ENCODE measurements around the gene GDF7.
A peak's percentile ranks its signal among the peaks of the same experiment; 100 is the strongest.

Gene GDF7

GRCh38 chr2:20646446-20646845 is 20.5 kb upstream of the GDF7 start:
- no peak for DNase-seq

GRCh38 chr2:20647211-20647610 is 19.7 kb upstream of the GDF7 start:
- no peak for DNase-seq

GRCh38 chr2:20647738-20648137 is 19.2 kb upstream of the GDF7 start:
- peak; percentile 76 for DNase-seq

DNA sequence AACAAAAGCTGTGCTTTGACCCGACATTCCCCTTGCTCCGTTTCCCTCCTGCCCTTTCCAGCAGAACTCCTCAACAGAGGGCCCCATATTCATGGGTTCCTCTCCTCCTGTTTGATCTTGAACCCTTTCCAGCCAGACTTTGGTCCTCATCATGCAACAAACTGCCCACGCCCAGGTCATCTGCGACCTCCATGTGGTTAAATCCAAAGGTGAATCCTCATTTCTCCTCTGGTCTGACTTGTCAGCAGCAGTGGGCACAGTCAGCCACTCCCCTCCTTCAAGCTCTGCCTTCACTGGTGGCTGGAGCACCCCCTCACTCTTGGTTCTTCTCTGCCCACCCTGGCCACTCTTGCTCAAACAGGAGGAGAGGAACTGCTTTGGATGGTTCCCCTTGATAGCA is 18.7 kb upstream of the GDF7 start:
- no peak for DNase-seq

DNA sequence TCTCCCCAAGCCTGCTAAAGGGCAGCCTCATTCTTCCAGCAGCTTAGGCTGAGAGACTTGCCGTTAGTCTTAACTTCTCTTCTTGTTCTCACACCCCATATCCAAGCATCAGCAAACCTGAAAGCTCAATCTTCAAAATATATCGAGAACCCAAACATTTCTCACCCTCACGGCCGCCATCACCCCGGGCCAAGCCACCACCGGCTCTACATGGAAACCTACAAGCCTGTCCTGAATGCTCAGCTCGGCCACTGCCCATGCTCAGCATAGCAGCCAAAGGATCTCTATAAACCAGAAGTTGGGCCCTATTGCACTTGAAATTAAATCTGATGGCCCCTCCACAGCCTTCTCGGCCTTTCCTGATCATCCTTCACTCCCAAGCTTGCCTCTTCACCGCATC is 18.1 kb upstream of the GDF7 start:
- DNase-seq: no peak

- DNase-seq: no peak
These were observed 17.4 kb upstream of the GDF7 start for GRCh38 chr2:20649576-20649975.

DNA sequence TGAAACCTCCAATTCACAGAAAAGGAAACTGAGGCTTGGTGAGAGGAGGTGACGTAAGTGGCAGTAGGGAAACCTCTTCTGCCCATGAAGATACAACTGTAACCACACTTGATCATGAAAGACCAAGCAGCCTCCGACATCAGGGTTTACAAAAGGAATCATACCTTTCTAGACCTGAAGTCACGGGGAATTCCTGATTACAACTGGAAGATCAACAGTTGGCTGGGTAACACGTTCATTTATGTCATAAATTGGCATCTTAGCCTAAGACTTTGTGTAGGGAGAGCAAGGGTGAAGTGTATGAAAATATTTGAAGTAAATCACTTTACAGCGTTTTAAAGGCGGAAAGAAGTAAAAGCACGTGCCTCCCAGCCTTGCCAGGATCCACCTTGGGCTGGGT is 17.0 kb upstream of the GDF7 start:
- no peak for DNase-seq

GRCh38 chr2:20650393-20650876 is 16.5 kb upstream of the GDF7 start:
- DNase-seq: peak; percentile 71

- peak; percentile 94 for DNase-seq
These were observed 15.8 kb upstream of the GDF7 start, which contains the start of gene HS1BP3 for GRCh38 chr2:20650877-20651730. Gene HS1BP3 (minus strand): TSS chr2:20651098. CDS start chr2:20651063, 35 bp downstream.

DNA sequence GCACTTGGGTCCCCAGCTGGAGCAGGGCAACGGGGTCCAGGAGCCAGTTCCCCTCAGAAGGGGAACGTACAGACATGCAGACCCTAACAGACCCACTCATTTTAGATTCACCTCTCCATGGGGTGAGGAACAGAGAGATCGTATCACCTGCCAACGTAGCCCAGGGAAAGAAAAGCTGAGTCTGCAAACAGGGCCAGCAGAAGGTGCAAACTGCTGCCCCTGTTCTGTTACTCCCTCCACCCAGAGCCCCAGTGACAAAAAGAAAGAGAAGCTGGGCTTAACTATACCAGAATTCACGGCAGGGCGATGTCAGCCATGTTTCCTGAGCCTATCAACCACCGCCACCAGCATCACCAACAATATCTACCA is 15.2 kb upstream of the GDF7 start:
- DNase-seq: no peak

DNA sequence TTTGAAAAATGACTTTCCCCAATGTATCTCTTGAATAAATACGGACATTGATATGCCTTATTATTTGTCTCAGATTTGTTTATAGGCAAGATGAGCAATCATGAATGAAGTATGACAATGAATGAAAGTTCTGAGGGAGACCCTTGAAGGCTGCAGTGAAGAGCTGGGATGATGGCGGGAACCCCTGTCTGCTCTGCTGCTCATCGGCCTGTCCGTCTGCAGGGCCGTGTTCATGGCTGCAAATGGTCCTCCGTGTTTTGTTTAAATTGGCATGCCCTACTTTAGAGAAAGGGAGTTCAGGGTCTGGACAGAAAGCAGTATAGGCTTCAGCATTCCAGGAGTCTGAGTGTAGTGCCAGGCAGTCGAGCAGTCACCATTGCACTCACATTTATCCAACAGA is 14.8 kb upstream of the GDF7 start:
- DNase-seq: no peak

DNA sequence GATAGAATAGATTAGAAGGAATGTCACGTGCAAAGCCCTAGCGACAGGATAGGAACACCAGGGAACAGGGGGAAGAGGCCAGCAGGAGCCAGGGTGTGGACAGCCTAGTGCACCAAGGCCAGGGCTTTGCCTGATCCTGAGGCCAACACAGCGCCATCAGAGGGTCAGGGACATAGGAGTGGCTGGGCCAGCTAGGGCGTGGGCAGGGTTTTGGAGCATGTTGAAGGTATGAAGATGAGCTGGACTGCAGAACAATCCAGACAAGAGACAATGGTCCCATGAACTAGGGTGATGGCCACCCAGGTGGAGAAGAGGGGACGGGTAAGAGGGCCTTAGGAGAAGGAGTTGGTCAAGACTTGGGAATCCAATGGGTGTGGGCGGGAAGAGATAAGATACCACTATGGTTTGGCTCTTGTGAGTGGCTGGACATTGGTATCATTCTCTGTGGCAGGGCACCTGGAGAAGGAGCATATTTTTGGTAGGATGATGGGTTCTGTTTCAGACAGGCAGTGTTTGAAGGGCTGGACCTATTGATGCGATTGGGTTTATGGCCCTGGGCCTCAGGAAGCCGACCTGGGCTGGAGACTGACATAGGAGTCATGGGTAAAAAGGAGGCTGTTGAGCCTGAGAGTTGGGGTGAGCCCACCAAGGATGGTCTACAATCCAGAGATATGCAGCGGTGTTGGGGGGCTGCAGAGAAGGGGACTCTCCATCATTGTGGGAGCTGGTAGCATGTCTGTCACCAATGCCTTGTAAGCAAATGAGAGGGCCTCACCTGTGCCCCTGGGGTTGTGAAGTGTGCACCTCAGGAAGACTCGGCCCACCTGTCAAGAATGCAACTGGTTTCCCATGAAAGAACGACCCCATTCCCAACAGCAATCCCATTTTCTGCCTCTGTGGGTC is 14.0 kb upstream of the GDF7 start:
- no peak for DNase-seq

- DNase-seq: no peak
These were observed 13.0 kb upstream of the GDF7 start for GRCh38 chr2:20653695-20654534.

- DNase-seq: no peak
These were observed 12.5 kb upstream of the GDF7 start for GRCh38 chr2:20654535-20654813.

- no peak for DNase-seq
These were observed 10.4 kb upstream of the GDF7 start for GRCh38 chr2:20656561-20656960.

GRCh38 chr2:20657522-20658235 is 9.3 kb upstream of the GDF7 start:
- no peak for DNase-seq

GRCh38 chr2:20660506-20661420 is 6.2 kb upstream of the GDF7 start:
- no peak for DNase-seq

DNA sequence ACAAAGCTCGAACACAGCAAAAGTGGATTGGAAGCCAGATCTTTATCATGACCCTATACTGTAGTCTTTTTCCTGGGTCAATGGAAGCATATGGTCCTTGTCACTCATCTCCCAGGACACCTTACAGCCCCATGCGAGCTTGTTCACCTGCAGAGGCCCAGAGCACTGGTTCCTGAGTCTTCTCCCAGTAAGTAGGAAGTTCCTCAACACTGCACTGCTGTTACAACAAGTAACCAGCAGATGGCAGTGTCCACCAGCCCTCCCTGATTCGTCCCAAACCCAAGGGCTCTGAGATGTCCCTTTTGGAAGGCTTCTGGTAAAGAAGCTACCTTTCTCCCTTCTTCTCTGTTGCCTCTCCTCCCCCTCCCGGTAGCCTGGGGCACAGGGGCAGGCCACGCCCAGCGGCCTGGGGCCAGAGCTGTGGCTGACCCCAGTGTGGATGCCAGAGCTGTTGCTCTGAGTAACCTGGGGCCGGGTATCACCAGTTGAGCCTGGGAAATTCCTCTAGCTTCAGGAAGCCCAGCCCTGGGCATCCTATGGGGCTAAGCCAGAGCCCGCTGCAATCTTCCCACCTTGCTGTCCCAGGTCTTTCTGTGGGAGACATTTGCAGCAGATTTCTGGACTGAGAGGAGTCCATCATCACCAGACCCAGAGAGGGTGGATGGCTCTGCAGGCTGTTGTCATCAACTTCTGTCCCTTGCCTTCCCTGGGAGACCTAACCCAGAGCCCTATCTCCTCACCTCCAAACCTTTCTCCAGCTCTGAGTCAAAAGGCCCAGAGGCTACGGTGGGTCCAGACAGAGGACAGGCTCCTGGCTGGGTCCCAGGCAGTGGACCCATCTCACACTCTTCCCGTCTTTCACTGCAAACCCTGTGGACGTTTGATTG is 5.3 kb upstream of the GDF7 start:
- peak; percentile 92 for DNase-seq

DNA sequence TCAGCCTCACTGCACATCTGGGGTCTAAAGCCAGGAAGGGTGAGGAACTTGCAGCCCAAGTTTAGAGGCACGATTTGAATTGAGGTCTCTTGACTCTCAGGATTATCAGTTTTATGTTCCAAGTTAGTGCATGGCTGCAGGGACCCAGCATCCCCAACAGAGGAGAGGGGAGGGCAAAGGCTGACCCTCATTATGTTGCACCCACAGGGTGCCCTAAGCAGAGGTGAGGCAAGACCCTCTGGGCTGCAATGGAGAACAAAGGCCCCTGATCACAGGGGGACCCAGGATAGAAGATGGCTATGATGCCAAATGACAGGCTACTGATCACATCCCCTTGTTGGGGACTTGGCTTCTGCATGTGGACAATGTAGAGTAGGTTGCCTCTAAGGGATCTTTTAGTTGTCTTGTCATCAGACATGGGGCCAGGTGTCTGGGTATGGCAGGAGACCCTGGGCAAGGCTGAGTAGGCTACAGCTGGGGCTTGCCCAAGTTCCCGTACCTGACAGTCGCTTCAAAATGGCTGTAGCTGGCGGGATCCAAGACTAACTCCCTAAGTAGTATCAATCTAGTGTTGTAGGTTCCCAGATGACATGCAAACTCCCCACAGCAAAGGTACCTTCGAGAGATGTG is 4.5 kb upstream of the GDF7 start:
- DNase-seq: no peak
